Measurements from ENCODE around the gene DOLPP1.

DNA sequence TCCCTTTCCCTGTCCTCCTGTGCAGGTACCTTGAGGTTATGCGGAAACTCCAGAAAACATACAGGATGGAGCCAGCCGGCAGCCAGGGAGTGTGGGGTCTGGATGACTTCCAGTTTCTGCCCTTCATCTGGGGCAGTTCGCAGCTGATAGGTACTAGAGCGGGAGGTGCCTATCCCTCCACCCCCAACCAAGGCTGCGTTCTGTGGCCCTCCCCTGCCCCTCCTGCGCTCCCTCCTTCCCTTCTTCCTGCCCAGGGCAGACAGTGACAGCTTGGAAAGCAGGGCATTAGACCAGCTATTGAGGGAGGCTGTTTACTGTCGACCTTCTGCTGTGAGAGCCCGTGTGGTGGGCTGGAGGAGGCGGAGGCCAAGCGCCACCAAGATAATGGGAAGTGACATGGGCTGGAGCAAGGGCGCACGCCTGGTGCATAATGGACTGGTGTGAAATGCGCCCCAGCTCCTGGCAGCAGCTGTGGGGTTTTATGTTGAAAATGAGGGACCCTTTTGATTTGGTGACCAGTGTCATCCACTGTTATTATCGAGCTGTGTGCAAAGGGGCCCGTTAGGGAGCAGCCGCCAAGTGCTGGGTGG is 55.6 kb downstream of the DOLPP1 start:
- TF ChIP-seq EZH2 (IDR thresholded peaks at IDR 0.05; ENCODE audit: low read length, unreplicated experiment), result no peak
- TF ChIP-seq, protein P1, sequence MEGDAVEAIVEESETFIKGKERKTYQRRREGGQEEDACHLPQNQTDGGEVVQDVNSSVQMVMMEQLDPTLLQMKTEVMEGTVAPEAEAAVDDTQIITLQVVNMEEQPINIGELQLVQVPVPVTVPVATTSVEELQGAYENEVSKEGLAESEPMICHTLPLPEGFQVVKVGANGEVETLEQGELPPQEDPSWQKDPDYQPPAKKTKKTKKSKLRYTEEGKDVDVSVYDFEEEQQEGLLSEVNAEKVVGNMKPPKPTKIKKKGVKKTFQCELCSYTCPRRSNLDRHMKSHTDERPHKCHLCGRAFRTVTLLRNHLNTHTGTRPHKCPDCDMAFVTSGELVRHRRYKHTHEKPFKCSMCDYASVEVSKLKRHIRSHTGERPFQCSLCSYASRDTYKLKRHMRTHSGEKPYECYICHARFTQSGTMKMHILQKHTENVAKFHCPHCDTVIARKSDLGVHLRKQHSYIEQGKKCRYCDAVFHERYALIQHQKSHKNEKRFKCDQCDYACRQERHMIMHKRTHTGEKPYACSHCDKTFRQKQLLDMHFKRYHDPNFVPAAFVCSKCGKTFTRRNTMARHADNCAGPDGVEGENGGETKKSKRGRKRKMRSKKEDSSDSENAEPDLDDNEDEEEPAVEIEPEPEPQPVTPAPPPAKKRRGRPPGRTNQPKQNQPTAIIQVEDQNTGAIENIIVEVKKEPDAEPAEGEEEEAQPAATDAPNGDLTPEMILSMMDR (conservative IDR thresholded peaks at IDR 0.05; ENCODE audit: low read depth, low read length), result no peak
- TF ChIP-seq EZH2phosphoT487 (IDR thresholded peaks at IDR 0.05; ENCODE audit: borderline replicate concordance, low read length), result no peak

Data from PC-3 (cell line).